GM06990 (cell line): Measurements from ENCODE around the gene CFAP57.

ENCODE experiments used
- DNase-seq: peaks from one replicate; pipeline ENCODE4 v3.0.0-alpha.2; 2011; ENCODE audit not compliant: insufficient read length; ENCODE audit errors: extremely low read depth
- H3K27me3 ChIP-seq: replicated peaks from 2 replicates; pipeline ENCODE4 v1.6.0; 2011; ENCODE audit warnings: low read length; ENCODE audit not compliant: control insufficient read depth, insufficient read depth
- H3K36me3 ChIP-seq: 2 replicates; pipeline ENCODE4 v1.5.1; 2011; ENCODE audit warnings: low read length; ENCODE audit not compliant: control insufficient read depth, insufficient read depth
- H3K4me3 ChIP-seq: replicated peaks from 2 replicates; pipeline ENCODE4 v1.5.1; 2011; ENCODE audit warnings: low read depth, mild to moderate bottlenecking, control low read depth, low read length
- CTCF ChIP-seq: IDR thresholded peaks from 2 replicates; pipeline ENCODE4 v1.5.1; 2011; ENCODE audit warnings: low read length, control low read depth, mild to moderate bottlenecking, inconsistent platforms; ENCODE audit not compliant: insufficient read depth, poor library complexity, severe bottlenecking

Gene CFAP57

GRCh38 chr1:43220905-43221778 is 49.0 kb downstream of the CFAP57 start:
- Histone ChIP-seq H3K4me3 (no peak overlapping the region; the same call in 1 of the 2 replicates), H3K36me3 (peaks cover 19% of the 10 kb centered on the region), H3K27me3 (no peaks in the 10 kb centered on the region)
- peak; percentile 56 for DNase-seq
- TF ChIP-seq CTCF, result no peak

- no peak overlapping the region for H3K4me3 ChIP-seq
- no peak for DNase-seq
- no peaks in the 10 kb centered on the region for H3K27me3 ChIP-seq
- peaks cover 16% of the 10 kb centered on the region for H3K36me3 ChIP-seq
- no peak for TF ChIP-seq CTCF
These were observed 49.7 kb downstream of the CFAP57 start for GRCh38 chr1:43221797-43222196.

- no peak for TF ChIP-seq CTCF
- Histone ChIP-seq H3K4me3 (no peak overlapping the region), H3K27me3 (no peaks in the 10 kb centered on the region), H3K36me3 (peaks cover 14% of the 10 kb centered on the region)
- DNase-seq, result no peak
These were observed 50.7 kb downstream of the CFAP57 start for GRCh38 chr1:43222879-43223278.

GRCh38 chr1:43225168-43225567 is 53.0 kb downstream of the CFAP57 start:
- peaks cover 22% of the 10 kb centered on the region for H3K36me3 ChIP-seq
- no peak for TF ChIP-seq CTCF
- no peak overlapping the region for H3K4me3 ChIP-seq
- H3K27me3 ChIP-seq, result no peaks in the 10 kb centered on the region
- no peak for DNase-seq

GRCh38 chr1:43227143-43227764 is 55.1 kb downstream of the CFAP57 start:
- H3K4me3 ChIP-seq, result no peak overlapping the region
- peak; percentile 33 for DNase-seq
- TF ChIP-seq CTCF, result peak; percentile 88
- no peaks in the 10 kb centered on the region for H3K27me3 ChIP-seq
- H3K36me3 ChIP-seq, result peaks cover 23% of the 10 kb centered on the region
